Testis (tissue), 2 donors: Measurements from ENCODE around the gene NLGN4Y.

Experiments
- POLR2A ChIP-seq: fragments of 450-650 bp; IDR thresholded peaks from one replicate; pipeline ENCODE4 v1.6.1; 2017; ENCODE audit warnings: antibody characterized with exemption, mild to moderate bottlenecking, moderate library complexity
- TF ChIP-seq, protein P1 (sequence below), 3 experiments: fragments of 450-650 bp in 2 of 3; fragments of 200-600 bp in 1 of 3; sonication (generic) in 1 of 3; IDR thresholded peaks; one replicate each; pipeline ENCODE4 v1.5.1; 2016 to 2019; ENCODE audit warnings: antibody characterized with exemption in 3 of 3, mild to moderate bottlenecking in 2 of 3, moderate library complexity in 1 of 3

GRCh38 chrY:14644157-14644952, 120.0 kb downstream of the NLGN4Y start:
- TF ChIP-seq, protein P1, sequence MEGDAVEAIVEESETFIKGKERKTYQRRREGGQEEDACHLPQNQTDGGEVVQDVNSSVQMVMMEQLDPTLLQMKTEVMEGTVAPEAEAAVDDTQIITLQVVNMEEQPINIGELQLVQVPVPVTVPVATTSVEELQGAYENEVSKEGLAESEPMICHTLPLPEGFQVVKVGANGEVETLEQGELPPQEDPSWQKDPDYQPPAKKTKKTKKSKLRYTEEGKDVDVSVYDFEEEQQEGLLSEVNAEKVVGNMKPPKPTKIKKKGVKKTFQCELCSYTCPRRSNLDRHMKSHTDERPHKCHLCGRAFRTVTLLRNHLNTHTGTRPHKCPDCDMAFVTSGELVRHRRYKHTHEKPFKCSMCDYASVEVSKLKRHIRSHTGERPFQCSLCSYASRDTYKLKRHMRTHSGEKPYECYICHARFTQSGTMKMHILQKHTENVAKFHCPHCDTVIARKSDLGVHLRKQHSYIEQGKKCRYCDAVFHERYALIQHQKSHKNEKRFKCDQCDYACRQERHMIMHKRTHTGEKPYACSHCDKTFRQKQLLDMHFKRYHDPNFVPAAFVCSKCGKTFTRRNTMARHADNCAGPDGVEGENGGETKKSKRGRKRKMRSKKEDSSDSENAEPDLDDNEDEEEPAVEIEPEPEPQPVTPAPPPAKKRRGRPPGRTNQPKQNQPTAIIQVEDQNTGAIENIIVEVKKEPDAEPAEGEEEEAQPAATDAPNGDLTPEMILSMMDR (IDR thresholded peaks at IDR 0.05) = no peak
- TF ChIP-seq POLR2A = no peak
